Endodermal cell (in vitro differentiated cells): Measurements from ENCODE around the gene TBR1. TPM values are rescaled to one million over a fixed set of nuclear protein-coding genes. Genes with fewer than 3 reads are reported as not detected.

Source experiments
- DNase-seq: peaks from one replicate; pipeline ENCODE4 v3.0.0-alpha.2; 2017
- H3K27ac ChIP-seq: 2 replicates; pipeline ENCODE4 v1.5.1; 2013; ENCODE audit warnings: mild to moderate bottlenecking, low read depth, low read length, moderate library complexity
- H3K27me3 ChIP-seq: 2 replicates; pipeline ENCODE4 v1.6.1; 2013; ENCODE audit warnings: mild to moderate bottlenecking, low read length, moderate library complexity; ENCODE audit not compliant: insufficient read depth, control insufficient read depth, poor library complexity, severe bottlenecking
- H3K36me3 ChIP-seq: 2 replicates; pipeline ENCODE4 v1.7.0; 2013; ENCODE audit warnings: mild to moderate bottlenecking, low read length, moderate library complexity; ENCODE audit not compliant: control insufficient read depth, insufficient read depth
- H3K4me1 ChIP-seq: one replicate; pipeline ENCODE4 v1.7.0; 2013; ENCODE audit warnings: low read length; ENCODE audit not compliant: control insufficient read depth, insufficient read depth
- H3K4me3 ChIP-seq: 2 replicates; pipeline ENCODE4 v1.5.1; 2013; ENCODE audit warnings: mild to moderate bottlenecking, low read length, moderate library complexity
- H3K9ac ChIP-seq: 2 replicates; pipeline ENCODE4 v1.6.1; 2013; ENCODE audit warnings: mild to moderate bottlenecking, low read length, moderate library complexity; ENCODE audit not compliant: poor library complexity, severe bottlenecking; ENCODE audit errors: extremely low read depth
- H3K9me3 ChIP-seq: 2 replicates; pipeline ENCODE4 v1.6.1; 2013; ENCODE audit warnings: mild to moderate bottlenecking, low read length, moderate library complexity; ENCODE audit not compliant: control insufficient read depth
- H3K27ac Mint-ChIP-seq: 2 replicates; pipeline ENCODE4 v1.8.0; 2020; ENCODE audit warnings: mixed read lengths
- H3K27me3 Mint-ChIP-seq: 2 replicates; pipeline ENCODE4 v1.8.0; 2021; ENCODE audit warnings: mild to moderate bottlenecking, mixed read lengths; ENCODE audit not compliant: insufficient read depth
- H3K36me3 Mint-ChIP-seq: 2 replicates; pipeline ENCODE4 v1.8.0; 2020; ENCODE audit warnings: low read depth, mixed read lengths
- H3K4me1 Mint-ChIP-seq: 2 replicates; pipeline ENCODE4 v1.8.0; 2020; ENCODE audit warnings: mixed read lengths
- H3K4me3 Mint-ChIP-seq: 2 replicates; pipeline ENCODE4 v1.8.0; 2020; ENCODE audit warnings: mild to moderate bottlenecking, moderate library complexity, mixed read lengths
- H3K9me3 Mint-ChIP-seq: 2 replicates; pipeline ENCODE4 v1.8.0; 2020; ENCODE audit warnings: mild to moderate bottlenecking, mixed read lengths
- CTCF ChIP-seq: fragments of 200-600 bp; sonication (generic); conservative IDR thresholded peaks from 2 replicates; pipeline ENCODE4 v1.5.0; 2021; ENCODE audit warnings: antibody characterized with exemption, mild to moderate bottlenecking
- WGBS, 2 experiments: methylation state at CpG; one replicate each; pipeline versions ENCODE4 v1.1.5 to v1.1.7; 2013; ENCODE audit warnings: missing lambda C conversion rate in 2 of 2, mixed read lengths in 1 of 2; ENCODE audit not compliant: insufficient coverage in 1 of 2, insufficient read length in 1 of 2; 5-methylcytosine and 5-hydroxymethylcytosine counted together
- total RNA-seq, 2 donors: library from RNA; stranded (reverse); fragmentation: NEBNext Ultra II Directional in 1 of 2; extraction: Animal tissue kit (Norgen Biotek cat#: 25700) in 1 of 2; gene quantifications; 2 replicates in 1 of 2; 3 replicates in 1 of 2; pipeline ENCODE4 v1.2.1, GENCODE V29; 2021

Gene TBR1
- total RNA-seq, 2 donors from 2014 or later = 1.2 to 2.4 TPM

GRCh38 chr2:161418275-161418714 lies 2.2 kb downstream of the TBR1 start:
- Mint-ChIP-seq H3K27me3 (peaks cover 82% of the 10 kb centered on the region), H3K36me3 (no peaks in the 10 kb centered on the region), H3K27ac (no peak overlapping the region), H3K4me1 (peaks cover 72% of the 10 kb centered on the region), H3K9me3 (no peaks in the 10 kb centered on the region), H3K4me3 (peak overlapping the region; percentile 62)
- TF ChIP-seq CTCF = no peak
- Histone ChIP-seq H3K9ac (no peak overlapping the region), H3K4me3 (peak overlapping the region; percentile 70), H3K27me3 (peaks cover 87% of the 10 kb centered on the region), H3K4me1 (peaks cover 6% of the 10 kb centered on the region), H3K9me3 (no peaks in the 10 kb centered on the region), H3K27ac (no peak overlapping the region), H3K36me3 (no peaks in the 10 kb centered on the region)
- no peak for DNase-seq
- WGBS, 2 experiments = 0 to 3% methylated on average over 8 to 15 of the region's 15 CpGs

GRCh38 chr2:161418715-161419637 lies 2.9 kb downstream of the TBR1 start:
- Mint-ChIP-seq H3K27ac (peak overlapping the region; percentile 59), H3K27me3 (peaks cover 84% of the 10 kb centered on the region), H3K9me3 (no peaks in the 10 kb centered on the region), H3K4me3 (peak overlapping the region; percentile 62), H3K36me3 (no peaks in the 10 kb centered on the region), H3K4me1 (peaks cover 70% of the 10 kb centered on the region)
- Histone ChIP-seq H3K4me3 (peak overlapping the region; percentile 76), H3K4me1 (peaks cover 6% of the 10 kb centered on the region), H3K9ac (no peak overlapping the region), H3K9me3 (no peaks in the 10 kb centered on the region), H3K27ac (no peak overlapping the region), H3K36me3 (no peaks in the 10 kb centered on the region), H3K27me3 (peaks cover 94% of the 10 kb centered on the region)
- peak; percentile 87 for DNase-seq
- no peak for TF ChIP-seq CTCF
- 0 to 1% methylated on average over 22 to 49 of the region's 49 CpGs for WGBS, 2 experiments

- DNase-seq = no peak
- 30% methylated on average over 3 of the region's 3 CpGs; no CpG with 5 or more reads in 1 of the 2 experiments for WGBS, 2 experiments
- Mint-ChIP-seq H3K36me3 (no peaks in the 10 kb centered on the region), H3K9me3 (no peaks in the 10 kb centered on the region), H3K27ac (no peak overlapping the region), H3K4me1 (peaks cover 75% of the 10 kb centered on the region), H3K4me3 (peak overlapping the region; percentile 62), H3K27me3 (peaks cover 92% of the 10 kb centered on the region)
- H3K9me3 ChIP-seq = no peaks in the 10 kb centered on the region
- H3K4me3 ChIP-seq = no peak overlapping the region
- no peak overlapping the region for H3K27ac ChIP-seq
- H3K27me3 ChIP-seq = peaks cover 100% of the 10 kb centered on the region
- no peaks in the 10 kb centered on the region for H3K36me3 ChIP-seq
- no peak overlapping the region for H3K9ac ChIP-seq
- H3K4me1 ChIP-seq = peaks cover 6% of the 10 kb centered on the region
- no peak for TF ChIP-seq CTCF
Measured at GRCh38 chr2:161419638-161420190, 3.6 kb downstream of the TBR1 start.
